T follicular helper cell (primary cell): ENCODE measurements around the gene CDK5.
"Not testable (repeated sequence)": the region's sequence is repeated elsewhere in the genome, so short reads cannot be mapped to it uniquely, and the experiment has no call there.

Experiments
- DNase-seq: peaks from one replicate; pipeline ENCODE4 v3.0.0-alpha.2; 2020; ENCODE audit warnings: low read depth

CDK5 gene

DNA sequence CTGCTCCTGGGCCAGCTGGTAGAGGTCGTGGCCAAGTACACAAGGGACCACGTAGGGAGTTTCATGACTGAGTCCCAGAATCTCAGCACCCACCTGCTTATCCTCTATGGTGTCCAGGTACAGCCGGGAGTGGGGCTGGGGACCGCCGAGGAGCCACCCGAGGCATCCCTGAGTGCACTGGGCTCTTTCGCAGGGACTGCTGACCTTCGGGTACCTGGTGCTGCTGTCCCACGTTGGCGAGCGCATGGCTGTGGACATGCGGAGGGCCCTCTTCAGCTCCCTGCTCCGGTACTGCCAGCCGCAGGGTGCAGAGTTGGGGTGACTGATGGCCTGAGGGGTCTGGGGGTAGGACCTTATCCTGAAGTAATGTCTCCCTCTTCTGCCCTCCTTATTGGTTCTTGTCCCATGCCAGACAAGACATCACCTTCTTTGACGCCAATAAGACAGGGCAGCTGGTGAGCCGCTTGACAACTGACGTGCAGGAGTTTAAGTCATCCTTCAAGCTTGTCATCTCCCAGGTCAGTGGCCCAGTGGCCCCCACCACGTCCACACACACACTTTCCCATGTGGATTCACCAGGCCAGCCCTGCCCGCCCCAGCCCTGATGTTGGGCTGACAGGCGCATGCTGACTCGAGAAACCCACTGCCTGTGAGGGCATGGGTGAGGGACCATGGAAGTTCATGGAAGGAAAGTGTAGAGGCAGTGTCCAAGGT, 23.2 kb downstream of the CDK5 start:
- no peak for DNase-seq

GRCh38 chr7:151033864-151034249, 23.8 kb downstream of the CDK5 start:
- DNase-seq: no peak

DNA sequence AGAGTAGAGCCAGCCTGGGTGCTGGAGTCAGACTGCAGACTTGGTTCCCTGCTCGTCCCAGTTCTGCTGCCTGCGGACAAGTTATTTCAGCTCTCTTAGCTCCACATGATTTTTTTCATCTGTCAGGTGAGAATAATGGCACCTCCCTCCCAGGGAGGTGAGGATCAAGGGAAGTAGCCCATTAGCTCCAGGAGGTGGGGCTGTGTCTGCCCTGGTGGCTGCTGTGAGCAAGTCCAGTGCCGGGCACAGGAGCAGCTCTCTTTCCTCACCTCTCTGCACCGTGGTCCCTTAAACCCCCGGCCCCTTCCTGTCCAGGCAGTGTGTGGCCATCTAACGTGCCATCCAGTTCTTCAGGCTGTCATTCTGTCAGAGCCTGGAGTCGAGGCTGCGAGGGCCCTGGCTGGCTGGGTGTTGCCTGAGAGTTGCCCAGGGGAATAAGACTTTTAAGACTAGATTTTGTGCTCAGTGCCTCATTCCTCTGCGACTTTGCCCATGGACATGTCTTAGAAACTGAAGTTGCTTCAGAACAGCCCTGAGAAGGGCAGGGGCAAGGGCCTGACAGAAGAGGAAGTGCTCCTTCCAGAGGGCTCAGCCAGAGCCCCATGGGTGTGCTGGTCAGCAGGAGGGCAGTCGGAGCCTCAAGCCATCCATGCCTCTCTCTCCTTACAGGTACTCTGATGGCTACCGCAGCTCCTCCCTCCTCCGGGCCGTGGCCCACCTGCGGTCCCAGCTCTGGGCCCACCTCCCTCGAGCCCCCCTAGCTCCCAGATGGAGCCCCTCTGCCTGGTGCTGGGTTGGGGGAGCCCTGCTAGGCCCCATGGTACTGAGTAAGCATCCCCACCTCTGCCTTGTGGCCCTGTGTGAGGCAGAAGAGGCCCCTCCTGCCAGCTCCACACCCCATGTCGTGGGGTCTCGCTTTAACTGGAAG, 24.5 kb downstream of the CDK5 start:
- DNase-seq: no peak

DNA sequence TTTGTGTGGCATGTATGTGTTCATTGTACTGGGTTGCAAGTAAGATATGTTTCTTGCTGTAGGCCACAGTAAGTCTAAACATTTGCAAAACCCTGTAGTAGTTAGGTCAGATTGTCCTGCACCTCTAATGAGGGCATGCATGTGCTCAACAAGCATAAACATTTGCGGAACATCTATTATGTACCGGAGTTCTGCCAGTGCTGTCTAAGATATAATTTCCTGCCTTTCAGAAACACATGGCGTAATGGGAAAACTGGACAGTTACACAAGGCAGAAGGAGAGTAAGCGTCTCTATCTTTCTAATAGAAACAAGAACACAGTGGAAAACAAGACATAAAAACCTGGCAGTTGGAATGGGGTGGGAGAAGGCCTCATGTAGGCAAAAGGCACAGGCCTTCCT, 26.7 kb downstream of the CDK5 start:
- DNase-seq: no peak

GRCh38 chr7:151028948-151029501, 28.7 kb downstream of the CDK5 start:
- DNase-seq: no peak

- peak; percentile 98 for DNase-seq
Measured at GRCh38 chr7:151028131-151028947, 29.4 kb downstream of the CDK5 start, which contains the start of gene ABCB8. Gene ABCB8, plus strand, starts transcription at chr7:151028450. Its CDS starts 66 bp downstream, at chr7:151028516.

GRCh38 chr7:151027728-151028130, 30.0 kb downstream of the CDK5 start:
- not testable (repeated sequence) for DNase-seq

DNA sequence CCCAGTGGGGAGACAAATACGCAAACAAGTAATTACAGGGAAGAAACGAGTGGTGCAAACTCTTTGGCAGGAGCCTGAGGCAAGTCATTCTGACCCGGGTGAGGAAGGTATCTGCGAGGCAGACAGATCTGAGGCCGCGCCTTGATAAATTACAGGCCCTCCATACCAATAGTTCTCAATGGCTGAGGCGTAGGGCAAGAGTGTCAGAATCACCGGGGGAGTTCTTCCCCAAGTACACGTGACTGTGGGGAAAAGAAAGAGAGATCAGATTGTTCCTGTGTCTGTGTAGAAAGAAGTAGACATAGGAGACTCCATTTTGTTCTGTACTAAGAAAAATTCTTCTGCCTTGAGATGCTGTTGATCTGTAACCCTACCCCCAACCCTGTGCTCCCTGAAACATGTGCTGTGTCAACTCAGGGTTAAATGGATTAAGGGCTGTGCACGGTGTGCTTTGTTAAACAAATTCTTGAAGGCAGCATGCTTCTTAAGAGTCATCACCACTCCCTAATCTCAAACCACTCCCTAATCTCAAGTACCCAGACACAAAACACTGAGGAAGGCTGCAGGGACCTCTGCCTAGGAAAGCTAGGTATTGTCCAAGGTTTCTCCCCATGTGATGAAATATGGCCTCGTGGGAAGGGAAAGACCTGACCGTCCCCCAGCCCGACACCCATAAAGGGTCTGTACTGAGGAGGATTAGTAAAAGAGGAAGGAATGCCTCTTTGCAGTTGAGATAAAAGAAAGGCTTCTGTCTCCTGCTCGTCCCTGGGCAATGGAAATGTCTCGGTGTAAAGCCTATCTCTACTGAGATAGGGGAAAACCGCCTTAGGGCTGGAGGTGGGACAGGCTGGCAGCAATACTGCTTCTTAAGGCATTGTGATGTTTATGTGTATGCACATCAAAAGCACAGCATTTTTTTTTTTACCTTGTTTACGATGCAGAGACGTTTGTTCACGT, 30.6 kb downstream of the CDK5 start:
- not testable (repeated sequence) for DNase-seq

- no peak for DNase-seq
Measured at GRCh38 chr7:151025924-151026671, 31.6 kb downstream of the CDK5 start.

DNA sequence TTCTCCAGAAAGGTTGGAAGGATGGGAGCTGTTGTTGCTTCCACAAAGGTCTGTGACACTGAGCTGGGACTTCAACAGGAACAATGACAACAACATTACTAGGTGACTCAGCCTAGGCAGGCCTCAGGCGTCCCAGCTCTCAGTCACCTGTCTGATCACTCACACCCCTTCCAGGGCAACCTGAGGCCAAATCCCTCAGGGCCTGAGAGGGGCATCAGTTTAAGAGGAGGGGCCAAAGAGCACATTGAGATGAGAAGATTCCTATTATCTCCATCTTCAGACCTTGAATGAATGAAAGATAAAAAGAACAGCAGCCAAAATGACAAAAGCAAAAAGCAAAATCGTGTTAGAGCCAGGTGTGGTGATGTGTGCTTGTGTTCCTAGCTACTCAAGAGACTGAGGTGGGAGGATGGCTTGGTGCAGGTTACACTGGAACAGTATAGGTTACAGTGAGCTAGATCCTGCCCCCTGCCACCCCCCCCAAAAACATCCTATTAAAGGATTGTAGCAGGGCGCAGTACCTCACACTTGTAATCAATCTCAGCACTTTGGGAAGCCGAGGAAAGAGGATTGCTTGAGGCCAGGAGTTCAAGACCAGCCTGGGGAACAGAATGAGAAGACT, 33.2 kb downstream of the CDK5 start, which contains the start of gene ATG9B:
Gene ATG9B, minus strand, starts transcription at position 60 of the 622 bp plus-strand sequence. CDS start 71 bp downstream, outside the sequence.
- no peak for DNase-seq

DNA sequence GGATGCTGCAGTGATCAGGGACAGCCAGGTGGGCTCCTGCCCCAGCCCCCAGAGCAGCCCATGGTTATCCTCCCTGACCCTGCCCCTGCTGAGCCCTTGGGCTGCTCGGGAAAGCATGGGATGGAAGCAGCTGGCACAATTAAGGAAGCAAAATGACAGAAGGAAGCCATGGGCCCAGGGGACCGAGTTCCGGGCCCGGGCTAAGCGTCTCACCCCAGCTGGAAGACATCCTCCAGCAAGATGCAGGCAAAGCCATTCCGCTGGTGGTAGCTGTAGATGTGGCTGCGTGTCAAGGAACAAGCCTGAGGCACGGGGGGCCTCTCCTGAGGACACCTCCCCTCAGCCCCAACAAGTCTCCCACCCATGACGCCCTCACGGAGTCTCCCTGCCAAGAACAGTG, 34.5 kb downstream of the CDK5 start:
- no peak for DNase-seq

GRCh38 chr7:151020231-151020630, 37.5 kb downstream of the CDK5 start:
- no peak for DNase-seq

DNA sequence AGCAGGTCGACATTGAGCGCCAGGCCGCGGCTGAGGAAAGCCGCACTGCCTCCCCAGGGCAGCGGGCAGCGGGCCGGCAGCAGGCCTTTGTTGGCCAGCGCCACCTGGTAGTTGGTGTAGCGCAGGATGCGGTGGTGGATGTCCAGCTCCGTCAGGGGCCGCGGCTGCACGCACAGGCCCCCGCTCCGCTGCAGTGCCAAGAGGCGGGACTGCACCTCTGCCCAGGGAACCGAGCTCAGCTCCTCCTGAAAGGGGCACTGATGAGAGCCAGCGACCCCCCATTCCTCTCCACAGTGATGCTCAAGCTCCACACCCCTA, 38.6 kb downstream of the CDK5 start:
- no peak for DNase-seq

GRCh38 chr7:151018421-151019129, 39.1 kb downstream of the CDK5 start:
- peak; percentile 22 for DNase-seq

GRCh38 chr7:151017953-151018420, 39.7 kb downstream of the CDK5 start:
- DNase-seq: peak; percentile 74

DNA sequence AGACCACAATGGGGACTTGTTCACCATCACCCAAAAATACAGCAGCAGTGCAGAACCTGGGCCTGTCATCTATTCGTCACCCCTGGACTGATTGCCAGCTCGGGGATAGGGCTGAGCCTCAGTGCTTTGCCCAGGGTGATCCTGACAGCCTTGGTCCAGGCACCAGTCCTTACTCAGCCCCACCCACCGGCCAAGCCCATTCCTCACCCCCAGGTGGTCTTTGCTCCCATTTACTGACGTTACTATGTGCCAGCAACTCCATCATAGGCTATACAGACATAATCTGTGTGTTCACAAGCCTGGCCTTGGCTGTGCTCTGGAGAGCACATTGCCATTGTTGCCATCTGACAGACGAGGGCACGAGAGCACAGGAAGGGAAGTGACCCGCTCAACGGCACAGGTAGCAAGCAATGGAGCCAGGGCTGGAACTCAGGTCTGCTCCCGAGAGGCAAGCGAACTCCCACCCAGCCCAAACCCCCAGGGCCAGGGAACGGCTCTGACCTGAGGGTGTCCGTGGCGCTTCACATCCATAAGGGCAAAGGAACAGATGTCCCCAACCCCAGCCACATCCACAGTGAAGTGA, 40.2 kb downstream of the CDK5 start:
- DNase-seq: no peak

DNA sequence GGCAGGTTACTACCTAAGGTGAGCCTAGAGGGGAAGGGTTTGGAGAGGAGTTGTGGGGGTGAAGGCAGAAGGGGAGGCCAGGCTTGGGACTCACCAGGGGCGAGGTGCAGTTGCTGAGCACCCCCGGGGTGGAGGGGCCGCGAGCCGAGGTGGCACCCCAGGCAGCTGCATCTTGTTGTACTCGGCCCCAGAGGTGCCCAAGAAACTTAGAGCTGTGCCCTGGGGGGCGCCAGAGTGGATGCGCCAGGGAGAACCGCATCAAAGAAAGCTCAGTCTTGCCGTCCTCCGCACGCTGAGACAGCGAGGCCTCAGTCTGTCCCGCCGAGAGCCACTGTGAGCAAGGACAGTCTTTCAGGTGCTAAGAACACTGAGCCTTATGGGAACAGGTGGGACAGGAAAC, 40.8 kb downstream of the CDK5 start:
- peak; percentile 14 for DNase-seq

- no peak for DNase-seq
Measured at GRCh38 chr7:151016505-151016904, 41.2 kb downstream of the CDK5 start.
